ENCODE measurements around the gene GABRB1. TPM values are rescaled to one million over a fixed set of nuclear protein-coding genes. Genes with fewer than 3 reads are reported as not detected.

Gene GABRB1
- total and polyA plus RNA-seq, 8 donors: 0.17 to 0.48 (median 0.32) TPM; not detected in 4

DNA sequence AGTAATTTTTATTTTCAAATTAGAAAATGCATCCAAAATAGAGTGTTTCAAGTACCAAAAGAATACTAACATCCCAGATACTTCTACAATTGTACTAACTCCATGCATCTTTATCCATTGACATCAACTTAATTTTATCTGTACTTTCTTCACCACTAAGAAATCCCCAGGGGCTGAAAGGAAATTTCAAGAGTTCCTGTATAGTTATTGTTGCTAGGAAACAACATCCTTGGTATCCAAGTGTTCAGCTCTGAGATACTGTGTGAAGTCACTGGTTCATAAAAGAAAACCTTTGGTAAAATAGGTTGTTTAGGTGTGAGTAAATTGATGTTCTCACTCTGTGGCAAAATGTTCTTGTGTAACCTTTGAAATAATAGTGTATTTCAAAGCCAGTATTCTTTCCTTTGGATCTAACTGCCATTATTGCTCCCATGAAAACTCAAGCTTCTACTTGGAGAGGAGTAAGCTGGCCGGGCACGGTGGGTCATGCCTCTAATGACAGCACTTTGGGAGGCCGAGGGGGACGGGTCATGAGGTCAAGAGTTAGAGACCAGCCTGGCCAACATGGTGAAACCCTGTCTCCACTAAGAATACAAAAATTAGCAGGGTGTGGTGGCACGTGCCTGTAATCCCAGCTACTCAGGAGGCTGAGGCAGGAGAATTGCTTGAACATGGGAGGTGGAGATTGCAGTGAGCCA lies 359.2 kb downstream of the GABRB1 start:
- Histone ChIP-seq H3K27ac (no peak overlapping the region), H3K4me3 (no peak overlapping the region), H3K9me3 (no peaks in the 10 kb centered on the region), H3K27me3 (no peaks in the 10 kb centered on the region), H3K4me1 (no peaks in the 10 kb centered on the region), H3K36me3 (no peaks in the 10 kb centered on the region)
- TF ChIP-seq, protein P1, sequence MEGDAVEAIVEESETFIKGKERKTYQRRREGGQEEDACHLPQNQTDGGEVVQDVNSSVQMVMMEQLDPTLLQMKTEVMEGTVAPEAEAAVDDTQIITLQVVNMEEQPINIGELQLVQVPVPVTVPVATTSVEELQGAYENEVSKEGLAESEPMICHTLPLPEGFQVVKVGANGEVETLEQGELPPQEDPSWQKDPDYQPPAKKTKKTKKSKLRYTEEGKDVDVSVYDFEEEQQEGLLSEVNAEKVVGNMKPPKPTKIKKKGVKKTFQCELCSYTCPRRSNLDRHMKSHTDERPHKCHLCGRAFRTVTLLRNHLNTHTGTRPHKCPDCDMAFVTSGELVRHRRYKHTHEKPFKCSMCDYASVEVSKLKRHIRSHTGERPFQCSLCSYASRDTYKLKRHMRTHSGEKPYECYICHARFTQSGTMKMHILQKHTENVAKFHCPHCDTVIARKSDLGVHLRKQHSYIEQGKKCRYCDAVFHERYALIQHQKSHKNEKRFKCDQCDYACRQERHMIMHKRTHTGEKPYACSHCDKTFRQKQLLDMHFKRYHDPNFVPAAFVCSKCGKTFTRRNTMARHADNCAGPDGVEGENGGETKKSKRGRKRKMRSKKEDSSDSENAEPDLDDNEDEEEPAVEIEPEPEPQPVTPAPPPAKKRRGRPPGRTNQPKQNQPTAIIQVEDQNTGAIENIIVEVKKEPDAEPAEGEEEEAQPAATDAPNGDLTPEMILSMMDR (IDR thresholded peaks at IDR 0.05): no peak
- ATAC-seq: no peak
- peak in 1 of 4 donors; percentile 68 for DNase-seq
- intact Hi-C loops (cut with DNase I): no loop called here

DNA sequence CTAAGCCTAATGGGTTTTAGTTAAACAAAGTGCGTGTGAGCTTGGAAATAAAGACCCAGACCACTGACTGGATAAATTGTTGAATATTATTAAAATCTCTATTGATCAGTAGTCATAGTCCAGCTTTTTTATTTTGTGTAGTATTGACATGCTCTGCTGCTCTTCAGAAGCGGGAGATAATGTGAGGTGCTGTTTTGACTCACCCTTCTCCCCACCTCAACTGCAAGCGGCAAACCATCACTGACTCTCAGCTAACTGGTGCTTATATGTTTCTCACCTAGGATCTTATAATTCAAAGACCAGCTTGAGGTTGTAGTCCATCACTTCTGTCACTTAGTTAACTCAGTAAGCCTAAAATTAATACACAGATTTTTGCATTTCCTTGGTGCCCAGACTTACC lies 359.9 kb downstream of the GABRB1 start:
- Histone ChIP-seq H3K27me3 (no peaks in the 10 kb centered on the region), H3K4me1 (no peaks in the 10 kb centered on the region), H3K36me3 (no peaks in the 10 kb centered on the region), H3K4me3 (no peak overlapping the region), H3K9me3 (no peaks in the 10 kb centered on the region), H3K27ac (no peak overlapping the region)
- no peak for DNase-seq
- intact Hi-C loops (cut with DNase I): no loop called here
- ATAC-seq: no peak
- TF ChIP-seq, protein P1 (IDR thresholded peaks at IDR 0.05): no peak

DNA sequence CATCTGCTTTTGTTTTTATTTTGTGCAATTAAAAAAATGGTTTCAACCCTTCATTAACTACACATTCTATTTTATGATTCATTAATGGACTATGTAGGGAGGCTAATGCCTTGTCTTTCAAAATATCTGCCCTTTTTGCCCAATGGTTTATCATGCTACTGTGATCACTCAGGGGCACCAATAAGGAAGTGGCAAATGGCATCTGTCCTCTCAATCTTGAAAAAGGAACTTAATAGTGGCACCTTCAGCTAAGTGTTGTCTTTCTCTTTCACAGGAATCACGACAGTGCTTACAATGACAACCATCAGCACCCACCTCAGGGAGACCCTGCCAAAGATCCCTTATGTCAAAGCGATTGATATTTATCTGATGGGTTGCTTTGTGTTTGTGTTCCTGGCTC lies 375.0 kb downstream of the GABRB1 start:
- intact Hi-C loops (cut with DNase I): no loop called here
- Histone ChIP-seq H3K9me3 (no peaks in the 10 kb centered on the region), H3K27ac (no peak overlapping the region), H3K27me3 (no peaks in the 10 kb centered on the region), H3K36me3 (no peaks in the 10 kb centered on the region), H3K4me1 (no peaks in the 10 kb centered on the region), H3K4me3 (no peak overlapping the region)
- ATAC-seq (no peak), DNase-seq (no peak)
- TF ChIP-seq, protein P1 (IDR thresholded peaks at IDR 0.05): no peak

DNA sequence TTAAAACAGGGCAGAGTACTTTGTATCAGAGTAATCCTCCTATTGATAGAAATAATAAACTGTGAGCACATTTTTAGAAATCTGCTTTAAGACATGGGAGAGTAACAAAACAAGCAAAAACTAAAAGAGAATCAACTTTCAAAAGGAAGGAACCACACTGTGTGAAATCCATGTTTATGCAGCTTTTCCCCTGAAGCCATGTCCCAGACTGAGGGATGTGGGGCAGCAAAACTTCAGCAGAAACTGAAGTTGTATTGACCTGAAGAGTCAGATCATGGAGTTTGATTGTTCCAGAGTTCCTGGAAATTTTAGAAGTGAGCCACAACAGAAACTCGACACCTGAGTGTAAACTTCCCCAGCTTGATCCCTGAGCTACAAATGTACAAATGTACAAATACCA lies 378.9 kb downstream of the GABRB1 start:
- Histone ChIP-seq H3K4me3 (no peak overlapping the region), H3K27me3 (no peaks in the 10 kb centered on the region), H3K4me1 (no peaks in the 10 kb centered on the region), H3K36me3 (no peaks in the 10 kb centered on the region), H3K27ac (no peak overlapping the region), H3K9me3 (no peaks in the 10 kb centered on the region)
- DNase-seq: no peak
- ATAC-seq: no peak
- intact Hi-C loops (cut with DNase I): no loop called here
- TF ChIP-seq, protein P1 (IDR thresholded peaks at IDR 0.05): no peak

DNA sequence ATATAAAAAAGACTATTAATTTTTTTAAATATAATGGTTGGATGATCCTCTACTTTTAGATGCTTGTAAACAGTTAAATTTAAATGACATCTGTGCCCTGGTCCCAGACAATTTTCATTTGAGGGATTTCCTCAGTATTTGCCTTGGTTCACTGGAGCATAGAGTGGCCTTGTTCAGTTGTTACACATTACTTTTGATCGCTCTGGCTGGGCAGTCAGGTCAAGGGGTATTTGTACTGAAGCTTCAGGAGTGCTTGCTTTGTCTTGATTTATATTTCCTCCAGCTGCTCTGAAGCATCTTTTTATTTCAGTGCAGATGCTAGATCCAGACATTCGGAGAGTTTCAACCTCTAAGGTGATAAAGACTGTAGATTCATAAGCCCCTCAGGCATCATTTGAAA lies 382.2 kb downstream of the GABRB1 start:
- DNase-seq: no peak
- no peak for ATAC-seq

More for the DNA sequence above, 382.2 kb downstream of the GABRB1 start:
- intact Hi-C loops (cut with DNase I): no loop called here
- Histone ChIP-seq H3K9me3 (no peaks in the 10 kb centered on the region), H3K27me3 (no peaks in the 10 kb centered on the region), H3K27ac (no peak overlapping the region), H3K4me3 (no peak overlapping the region), H3K36me3 (no peaks in the 10 kb centered on the region), H3K4me1 (no peaks in the 10 kb centered on the region)
- TF ChIP-seq, protein P1 (IDR thresholded peaks at IDR 0.05): no peak

Measured in left lung (tissue), 10 donors.